IPS DF 6.9 (cell line): ENCODE data around the gene SMG5.
A peak's percentile ranks its signal among the peaks of the same experiment; 100 is the strongest.

ENCODE experiments used
- DNase-seq: peaks from one replicate; pipeline ENCODE4 v3.0.0-alpha.2; 2013; ENCODE audit warnings: low read depth, low spot score
- H3K27ac ChIP-seq: one replicate; pipeline ENCODE4 v1.5.1; 2013; ENCODE audit warnings: low read length, control low read depth
- H3K27me3 ChIP-seq: 2 replicates; pipeline ENCODE4 v1.6.1; 2013; ENCODE audit warnings: mild to moderate bottlenecking, low read length; ENCODE audit not compliant: control insufficient read depth, insufficient read depth
- H3K36me3 ChIP-seq: 2 replicates; pipeline ENCODE4 v1.6.1; 2013; ENCODE audit warnings: low read length; ENCODE audit not compliant: control insufficient read depth, insufficient read depth
- H3K4me1 ChIP-seq: 2 replicates; pipeline ENCODE4 v1.6.1; 2013; ENCODE audit warnings: low read length; ENCODE audit not compliant: control insufficient read depth, insufficient read depth
- H3K4me3 ChIP-seq: 2 replicates; pipeline ENCODE4 v1.5.1; 2013; ENCODE audit warnings: mild to moderate bottlenecking, low read length
- H3K9me3 ChIP-seq: 2 replicates; pipeline ENCODE4 v1.6.1; 2013; ENCODE audit warnings: low read length, inconsistent platforms; ENCODE audit not compliant: control insufficient read depth, insufficient read depth
- WGBS: extraction: QIAGEN DNeasy Blood & Tissue Kit; methylation state at CpG from one replicate; pipeline ENCODE4 v1.1.7; 2013; ENCODE audit warnings: mixed read lengths, missing lambda C conversion rate; ENCODE audit not compliant: insufficient read length, insufficient coverage; 5-methylcytosine and 5-hydroxymethylcytosine counted together

The SMG5 gene

GRCh38 chr1:156295391-156295947 lies 12.8 kb upstream of the SMG5 start, which contains the start of gene GLMP:
GLMP (minus strand) TSS chr1:156295679; CDS start chr1:156295645, 34 bp downstream.
- H3K27ac ChIP-seq = no peak within 1 kb of the TSS
- no peak for DNase-seq
- peaks cover 7% of the 10 kb centered on the region for H3K36me3 ChIP-seq
- WGBS = no CpG with 5 or more reads among the region's 17 CpGs
- no peaks in the 10 kb centered on the region for H3K9me3 ChIP-seq
- H3K4me3 ChIP-seq = peak within 1 kb of the TSS; percentile 86; the same call in 1 of the 2 replicates
- H3K4me1 ChIP-seq = peaks cover 5% of the 10 kb centered on the region; the same call in 1 of the 2 replicates
- no peaks in the 10 kb centered on the region for H3K27me3 ChIP-seq

GRCh38 chr1:156293895-156294294 lies 11.3 kb upstream of the SMG5 start:
- no peaks in the 10 kb centered on the region for H3K27me3 ChIP-seq
- no peak for DNase-seq
- no peaks in the 10 kb centered on the region for H3K9me3 ChIP-seq
- peaks cover 7% of the 10 kb centered on the region for H3K36me3 ChIP-seq
- H3K27ac ChIP-seq = no peak overlapping the region
- H3K4me1 ChIP-seq = peaks cover 5% of the 10 kb centered on the region; the same call in 1 of the 2 replicates
- H3K4me3 ChIP-seq = no peak overlapping the region
- WGBS = no CpG with 5 or more reads among the region's 9 CpGs

GRCh38 chr1:156293098-156293434 lies 10.4 kb upstream of the SMG5 start:
- Histone ChIP-seq H3K36me3 (peaks cover 7% of the 10 kb centered on the region), H3K4me3 (no peak overlapping the region), H3K27ac (no peak overlapping the region), H3K27me3 (no peaks in the 10 kb centered on the region), H3K9me3 (no peaks in the 10 kb centered on the region), H3K4me1 (peaks cover 5% of the 10 kb centered on the region; the same call in 1 of the 2 replicates)
- WGBS = no CpG with 5 or more reads among the region's 8 CpGs
- DNase-seq = no peak

GRCh38 chr1:156291226-156292061 lies 8.8 kb upstream of the SMG5 start:
- no CpG with 5 or more reads among the region's 37 CpGs for WGBS
- DNase-seq = peak; percentile 85
- no peaks in the 10 kb centered on the region for H3K27me3 ChIP-seq
- H3K27ac ChIP-seq = no peak overlapping the region
- H3K4me3 ChIP-seq = peak overlapping the region; percentile 25; the same call in 1 of the 2 replicates
- H3K9me3 ChIP-seq = no peaks in the 10 kb centered on the region
- peaks cover 7% of the 10 kb centered on the region for H3K36me3 ChIP-seq
- peaks cover 5% of the 10 kb centered on the region; the same call in 1 of the 2 replicates for H3K4me1 ChIP-seq

GRCh38 chr1:156289857-156290256 lies 7.2 kb upstream of the SMG5 start:
- DNase-seq = no peak
- H3K4me3 ChIP-seq = no peak overlapping the region
- H3K36me3 ChIP-seq = peaks cover 9% of the 10 kb centered on the region
- H3K9me3 ChIP-seq = no peaks in the 10 kb centered on the region
- H3K4me1 ChIP-seq = peaks cover 2% of the 10 kb centered on the region; the same call in 1 of the 2 replicates
- H3K27ac ChIP-seq = no peak overlapping the region
- no peaks in the 10 kb centered on the region for H3K27me3 ChIP-seq

GRCh38 chr1:156286061-156286460 lies 3.4 kb upstream of the SMG5 start:
- H3K27ac ChIP-seq = no peak overlapping the region
- no CpG with 5 or more reads among the region's 8 CpGs for WGBS
- no peak for DNase-seq
- H3K9me3 ChIP-seq = no peaks in the 10 kb centered on the region
- H3K36me3 ChIP-seq = 0 out of 2 replicates have a peak, but pooled peaks cover 2% of the 10 kb centered on the region
- no peak overlapping the region for H3K4me3 ChIP-seq
- no peaks in the 10 kb centered on the region for H3K27me3 ChIP-seq
- H3K4me1 ChIP-seq = no peaks in the 10 kb centered on the region

GRCh38 chr1:156285437-156285836 lies 2.8 kb upstream of the SMG5 start:
- Histone ChIP-seq H3K27ac (no peak overlapping the region), H3K36me3 (0 out of 2 replicates have a peak, but pooled peaks cover 2% of the 10 kb centered on the region), H3K9me3 (no peaks in the 10 kb centered on the region), H3K4me3 (no peak overlapping the region), H3K4me1 (no peaks in the 10 kb centered on the region), H3K27me3 (no peaks in the 10 kb centered on the region)
- WGBS = no CpG with 5 or more reads among the region's 21 CpGs
- DNase-seq = no peak

GRCh38 chr1:156284757-156285156 lies 2.1 kb upstream of the SMG5 start:
- Histone ChIP-seq H3K27me3 (no peaks in the 10 kb centered on the region), H3K36me3 (0 out of 2 replicates have a peak, but pooled peaks cover 2% of the 10 kb centered on the region), H3K27ac (no peak overlapping the region), H3K4me1 (no peaks in the 10 kb centered on the region), H3K4me3 (no peak overlapping the region), H3K9me3 (no peaks in the 10 kb centered on the region)
- WGBS = no CpG with 5 or more reads among the region's 4 CpGs
- DNase-seq = no peak

GRCh38 chr1:156284112-156284511 lies 1.5 kb upstream of the SMG5 start, which contains the start of gene TMEM79:
TMEM79 (plus strand) TSS chr1:156284325; CDS start chr1:156285227, 902 bp downstream.
- Histone ChIP-seq H3K4me3 (peak within 1 kb of the TSS; percentile 44; the same call in 1 of the 2 replicates), H3K36me3 (0 out of 2 replicates have a peak, but pooled peaks cover 2% of the 10 kb centered on the region), H3K27ac (no peak within 1 kb of the TSS), H3K4me1 (no peaks in the 10 kb centered on the region), H3K9me3 (no peaks in the 10 kb centered on the region), H3K27me3 (no peaks in the 10 kb centered on the region)
- no peak for DNase-seq
- no CpG with 5 or more reads among the region's 7 CpGs for WGBS

GRCh38 chr1:156283521-156283920 lies 896 bp upstream of the SMG5 start:
- Histone ChIP-seq H3K27me3 (no peaks in the 10 kb centered on the region), H3K27ac (no peak overlapping the region), H3K9me3 (no peaks in the 10 kb centered on the region), H3K4me1 (no peaks in the 10 kb centered on the region), H3K36me3 (peaks cover 6% of the 10 kb centered on the region; the same call in 1 of the 2 replicates), H3K4me3 (peak overlapping the region; percentile 44; the same call in 1 of the 2 replicates)
- WGBS = no CpG with 5 or more reads among the region's 1 CpG
- no peak for DNase-seq
